Activated naive CD8-positive, alpha-beta T cell treated with anti-CD3 and anti-CD28 coated beads, Interleukin-2, amount 50 U/mL, for 16 hours (primary cell): Measurements from ENCODE around the gene PLCE1.

Experiments
- DNase-seq: peaks from one replicate; pipeline ENCODE4 v3.0.0-alpha.2; 2020; ENCODE audit warnings: low read depth, low spot score

PLCE1 gene

GRCh38 chr10:93994438-93994801 is 689 bp downstream of the PLCE1 start:
- DNase-seq: no peak

GRCh38 chr10:93995182-93995581 is 1.5 kb downstream of the PLCE1 start:
- no peak for DNase-seq

GRCh38 chr10:93995598-93996271 is 2.0 kb downstream of the PLCE1 start:
- no peak for DNase-seq

- DNase-seq: no peak
Measured at GRCh38 chr10:93996551-93996950, 2.8 kb downstream of the PLCE1 start.

- DNase-seq: no peak
Measured at GRCh38 chr10:93997546-93997945, 3.8 kb downstream of the PLCE1 start.

GRCh38 chr10:93999401-93999851 is 5.7 kb downstream of the PLCE1 start:
- no peak for DNase-seq

GRCh38 chr10:94000638-94001415 is 7.1 kb downstream of the PLCE1 start:
- DNase-seq: no peak

- no peak for DNase-seq
Measured at GRCh38 chr10:94001416-94001810, 7.7 kb downstream of the PLCE1 start.

GRCh38 chr10:94002156-94002555 is 8.4 kb downstream of the PLCE1 start:
- no peak for DNase-seq

DNA sequence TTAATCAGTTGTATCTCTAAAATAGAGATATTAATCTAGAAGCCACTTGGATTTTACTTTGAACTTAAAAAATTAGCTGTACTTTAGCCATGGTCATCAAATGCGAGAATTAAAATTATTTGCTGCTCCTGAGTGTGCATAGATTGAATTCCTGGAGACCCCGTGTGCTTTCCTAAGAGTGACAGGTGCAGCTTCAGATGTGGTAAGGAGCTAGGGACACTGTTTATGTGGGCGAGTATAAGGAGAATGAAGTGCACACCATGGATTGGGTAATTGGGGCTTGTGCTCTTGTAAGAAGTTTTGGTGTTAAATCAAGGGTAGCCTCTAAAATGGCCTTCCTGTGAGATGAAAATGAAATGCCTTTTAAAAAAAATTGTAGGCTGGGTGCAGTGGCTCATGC is 9.8 kb downstream of the PLCE1 start:
- DNase-seq: no peak

- DNase-seq: no peak
Measured at GRCh38 chr10:94005050-94005449, 11.3 kb downstream of the PLCE1 start.

GRCh38 chr10:94006591-94007550 is 13.1 kb downstream of the PLCE1 start:
- DNase-seq: no peak

- DNase-seq: no peak
Measured at GRCh38 chr10:94008526-94008925, 14.8 kb downstream of the PLCE1 start.

DNA sequence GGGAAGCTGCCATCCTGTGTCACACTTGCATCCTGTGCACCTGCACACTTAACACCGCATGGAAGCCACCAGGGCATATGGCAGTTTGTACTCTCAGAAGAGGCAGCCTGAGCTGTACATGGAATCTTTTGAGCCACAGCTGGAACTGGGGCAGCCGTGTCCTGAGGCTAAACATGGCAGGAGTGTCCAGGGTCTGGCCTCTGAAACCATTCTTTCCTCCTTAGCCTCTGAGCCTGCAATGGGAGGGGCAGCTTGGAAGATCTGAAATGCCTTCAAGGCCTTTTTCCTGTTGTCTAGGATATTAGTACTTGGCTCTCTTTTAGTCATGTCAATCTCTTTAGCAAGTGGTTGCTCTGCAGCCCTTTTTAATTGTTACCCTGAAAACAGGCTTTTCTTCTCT is 16.4 kb downstream of the PLCE1 start:
- DNase-seq: no peak

DNA sequence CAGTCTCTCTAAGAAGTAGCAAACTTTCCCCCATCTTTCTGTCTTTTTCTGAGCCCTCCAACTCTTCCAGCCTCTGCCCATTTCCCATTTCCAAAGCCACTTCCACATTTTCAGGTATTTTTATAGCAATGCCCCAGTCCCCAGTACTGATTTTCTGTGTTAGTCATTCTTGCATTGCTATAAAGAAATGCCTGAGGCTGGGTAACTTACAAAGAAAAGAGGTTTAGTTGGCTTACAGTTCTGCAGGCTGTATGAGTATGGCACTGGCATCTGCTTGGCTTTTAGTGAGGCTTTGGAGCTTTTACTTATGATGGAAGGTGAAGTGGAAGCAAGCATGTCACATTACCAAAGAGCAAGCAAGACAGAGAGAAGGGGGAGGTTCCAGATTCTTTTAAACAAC is 17.2 kb downstream of the PLCE1 start:
- DNase-seq: no peak

DNA sequence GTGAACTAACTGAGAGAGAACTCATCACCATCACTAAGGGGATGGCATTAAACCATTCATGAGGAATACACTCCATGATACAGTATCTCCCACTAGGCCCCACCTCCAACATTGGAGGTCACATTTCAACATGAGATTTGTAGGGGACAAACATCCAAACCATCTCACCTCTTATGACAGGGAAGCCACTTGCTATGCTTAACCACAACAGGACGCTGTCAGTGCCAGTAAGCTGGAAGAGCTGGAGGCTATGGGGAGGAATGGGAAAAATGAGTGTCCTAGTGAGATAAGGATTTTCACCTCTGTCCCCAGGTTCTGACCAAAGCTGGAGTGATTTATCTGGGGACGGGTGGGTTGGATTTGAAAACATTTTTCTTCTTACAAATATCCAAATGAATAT is 17.6 kb downstream of the PLCE1 start:
- DNase-seq: no peak

GRCh38 chr10:94012834-94013233 is 19.1 kb downstream of the PLCE1 start:
- no peak for DNase-seq

GRCh38 chr10:94013331-94013760 is 19.6 kb downstream of the PLCE1 start:
- DNase-seq: no peak

- no peak for DNase-seq
Measured at GRCh38 chr10:94014304-94014703, 20.6 kb downstream of the PLCE1 start.

DNA sequence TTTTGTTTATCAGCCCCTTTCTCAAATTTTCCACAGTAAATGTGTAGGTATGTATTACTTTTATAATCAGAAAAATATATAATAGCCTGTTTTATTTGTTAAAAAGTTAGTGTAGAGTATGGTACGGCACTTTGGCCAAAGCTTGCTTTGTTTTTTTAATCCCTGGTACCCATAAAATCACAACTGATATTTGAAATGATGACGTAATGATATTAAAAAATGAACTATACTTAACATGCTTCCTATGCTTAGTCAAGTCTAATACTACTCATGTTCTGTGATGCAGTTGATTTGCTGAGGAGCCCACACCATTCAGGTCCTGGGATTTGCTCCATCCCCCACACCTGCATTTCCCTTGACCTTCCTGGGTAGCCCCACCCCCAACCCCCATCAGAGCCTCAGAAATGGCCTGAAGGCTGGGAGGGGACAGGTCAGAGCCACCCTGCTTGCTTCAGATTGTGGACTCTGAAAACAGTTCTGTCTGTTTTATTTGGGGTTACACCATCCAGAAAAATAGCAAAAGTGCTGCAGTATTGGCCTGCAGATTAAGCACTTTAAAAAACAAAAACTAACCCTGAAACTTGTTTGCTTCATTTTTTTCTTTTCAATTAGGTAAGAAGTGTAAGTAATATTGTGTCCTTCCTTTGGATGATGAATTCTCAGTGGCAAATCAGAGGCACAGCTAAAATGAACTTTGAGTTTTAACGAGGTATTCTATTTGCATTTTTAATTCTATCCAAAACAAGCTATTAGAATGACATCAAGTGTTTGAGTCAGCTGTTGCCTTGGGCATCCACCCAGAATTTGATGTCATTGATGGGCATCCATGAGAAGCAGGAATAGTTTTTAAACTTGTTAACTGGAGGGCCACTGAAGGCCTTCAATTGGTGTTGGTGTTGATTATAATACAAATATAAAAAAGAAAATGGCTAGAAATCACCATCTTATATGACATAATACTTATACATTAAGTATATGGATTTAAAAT is 23.3 kb downstream of the PLCE1 start:
- no peak for DNase-seq

DNA sequence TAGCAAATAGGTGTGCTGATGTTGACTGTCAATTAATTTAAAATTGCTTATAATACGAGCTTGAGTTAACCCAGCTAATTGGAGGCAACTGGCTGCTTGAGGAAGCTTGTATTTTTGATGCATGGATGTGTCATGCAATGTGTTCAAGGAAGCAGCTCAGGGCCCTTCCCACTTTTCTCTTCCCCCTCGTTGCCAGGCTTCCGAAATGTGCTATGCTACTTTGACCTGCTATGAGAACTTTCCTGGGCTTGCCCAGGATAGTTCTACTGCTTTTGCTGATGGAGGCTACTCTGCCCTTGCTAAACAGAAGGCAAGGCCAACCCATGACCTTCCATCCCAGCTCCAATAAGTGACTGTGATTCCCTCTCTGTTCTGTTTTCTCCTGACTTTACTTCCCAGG is 24.4 kb downstream of the PLCE1 start:
- DNase-seq: no peak
